ENCODE measurements around the gene THAP11. TPM values are rescaled to one million over a fixed set of nuclear protein-coding genes. Genes with fewer than 3 reads are reported as not detected.
A peak's percentile ranks its signal among the peaks of the same experiment; 100 is the strongest.

The THAP11 gene
- total and polyA plus RNA-seq, 2 of the 13 experiments (the other 11 are each of a cell fraction or from before 2014, with no cell fraction given) = 44.2 to 53.4 TPM

DNA sequence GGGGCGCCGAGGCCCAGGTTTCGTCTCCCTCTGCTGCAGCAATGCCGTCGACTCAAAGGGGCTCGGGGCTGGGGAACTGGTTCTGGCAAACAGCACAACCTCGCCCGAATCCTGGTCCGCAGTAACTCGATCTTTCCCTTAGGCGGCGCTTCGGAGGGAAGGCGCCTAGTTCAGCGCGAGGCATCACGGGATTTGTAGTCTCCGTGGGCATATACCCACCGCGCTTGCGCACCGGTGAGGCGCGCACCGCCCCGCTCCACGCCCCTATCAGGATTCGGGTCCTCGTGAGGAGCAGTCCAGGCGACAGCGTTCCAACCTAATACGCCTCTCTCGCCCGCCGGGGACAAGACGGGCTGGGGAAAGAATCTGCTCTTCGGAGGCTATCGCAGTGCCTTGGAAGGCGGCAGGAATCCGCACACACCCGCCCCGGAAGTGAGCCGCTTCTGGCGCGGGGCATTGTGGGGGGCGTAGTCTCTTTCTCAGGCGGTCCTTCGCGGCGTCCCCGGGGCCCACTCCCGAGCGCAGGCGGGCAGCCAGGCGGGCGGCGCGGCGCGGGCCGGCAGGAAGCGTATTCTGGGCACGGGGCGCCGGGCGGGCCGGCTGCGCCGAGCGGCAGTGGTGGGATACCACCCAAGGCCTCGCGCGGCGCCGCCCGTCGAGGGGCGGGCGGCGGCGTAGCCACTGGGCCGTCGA lies at the start of gene THAP11 (continued):
- TF ChIP-seq, protein P1, sequence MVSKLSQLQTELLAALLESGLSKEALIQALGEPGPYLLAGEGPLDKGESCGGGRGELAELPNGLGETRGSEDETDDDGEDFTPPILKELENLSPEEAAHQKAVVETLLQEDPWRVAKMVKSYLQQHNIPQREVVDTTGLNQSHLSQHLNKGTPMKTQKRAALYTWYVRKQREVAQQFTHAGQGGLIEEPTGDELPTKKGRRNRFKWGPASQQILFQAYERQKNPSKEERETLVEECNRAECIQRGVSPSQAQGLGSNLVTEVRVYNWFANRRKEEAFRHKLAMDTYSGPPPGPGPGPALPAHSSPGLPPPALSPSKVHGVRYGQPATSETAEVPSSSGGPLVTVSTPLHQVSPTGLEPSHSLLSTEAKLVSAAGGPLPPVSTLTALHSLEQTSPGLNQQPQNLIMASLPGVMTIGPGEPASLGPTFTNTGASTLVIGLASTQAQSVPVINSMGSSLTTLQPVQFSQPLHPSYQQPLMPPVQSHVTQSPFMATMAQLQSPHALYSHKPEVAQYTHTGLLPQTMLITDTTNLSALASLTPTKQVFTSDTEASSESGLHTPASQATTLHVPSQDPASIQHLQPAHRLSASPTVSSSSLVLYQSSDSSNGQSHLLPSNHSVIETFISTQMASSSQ (IDR thresholded peaks at IDR 0.05; ENCODE audit: low read depth) = no peak
- TF ChIP-seq, protein P1 (CRISPR knock-in tag; IDR thresholded peaks at IDR 0.05; ENCODE audit: borderline replicate concordance) = no peak
- TF ChIP-seq, protein P2, sequence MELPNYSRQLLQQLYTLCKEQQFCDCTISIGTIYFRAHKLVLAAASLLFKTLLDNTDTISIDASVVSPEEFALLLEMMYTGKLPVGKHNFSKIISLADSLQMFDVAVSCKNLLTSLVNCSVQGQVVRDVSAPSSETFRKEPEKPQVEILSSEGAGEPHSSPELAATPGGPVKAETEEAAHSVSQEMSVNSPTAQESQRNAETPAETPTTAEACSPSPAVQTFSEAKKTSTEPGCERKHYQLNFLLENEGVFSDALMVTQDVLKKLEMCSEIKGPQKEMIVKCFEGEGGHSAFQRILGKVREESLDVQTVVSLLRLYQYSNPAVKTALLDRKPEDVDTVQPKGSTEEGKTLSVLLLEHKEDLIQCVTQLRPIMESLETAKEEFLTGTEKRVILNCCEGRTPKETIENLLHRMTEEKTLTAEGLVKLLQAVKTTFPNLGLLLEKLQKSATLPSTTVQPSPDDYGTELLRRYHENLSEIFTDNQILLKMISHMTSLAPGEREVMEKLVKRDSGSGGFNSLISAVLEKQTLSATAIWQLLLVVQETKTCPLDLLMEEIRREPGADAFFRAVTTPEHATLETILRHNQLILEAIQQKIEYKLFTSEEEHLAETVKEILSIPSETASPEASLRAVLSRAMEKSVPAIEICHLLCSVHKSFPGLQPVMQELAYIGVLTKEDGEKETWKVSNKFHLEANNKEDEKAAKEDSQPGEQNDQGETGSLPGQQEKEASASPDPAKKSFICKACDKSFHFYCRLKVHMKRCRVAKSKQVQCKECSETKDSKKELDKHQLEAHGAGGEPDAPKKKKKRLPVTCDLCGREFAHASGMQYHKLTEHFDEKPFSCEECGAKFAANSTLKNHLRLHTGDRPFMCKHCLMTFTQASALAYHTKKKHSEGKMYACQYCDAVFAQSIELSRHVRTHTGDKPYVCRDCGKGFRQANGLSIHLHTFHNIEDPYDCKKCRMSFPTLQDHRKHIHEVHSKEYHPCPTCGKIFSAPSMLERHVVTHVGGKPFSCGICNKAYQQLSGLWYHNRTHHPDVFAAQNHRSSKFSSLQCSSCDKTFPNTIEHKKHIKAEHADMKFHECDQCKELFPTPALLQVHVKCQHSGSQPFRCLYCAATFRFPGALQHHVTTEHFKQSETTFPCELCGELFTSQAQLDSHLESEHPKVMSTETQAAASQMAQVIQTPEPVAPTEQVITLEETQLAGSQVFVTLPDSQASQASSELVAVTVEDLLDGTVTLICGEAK (IDR thresholded peaks at IDR 0.05) = no peak
- TF ChIP-seq, protein P2 (CRISPR knock-in tag; IDR thresholded peaks at IDR 0.05) = peak; percentile 18; the same call in 1 of the 2 replicates
- TF ChIP-seq, protein P3, sequence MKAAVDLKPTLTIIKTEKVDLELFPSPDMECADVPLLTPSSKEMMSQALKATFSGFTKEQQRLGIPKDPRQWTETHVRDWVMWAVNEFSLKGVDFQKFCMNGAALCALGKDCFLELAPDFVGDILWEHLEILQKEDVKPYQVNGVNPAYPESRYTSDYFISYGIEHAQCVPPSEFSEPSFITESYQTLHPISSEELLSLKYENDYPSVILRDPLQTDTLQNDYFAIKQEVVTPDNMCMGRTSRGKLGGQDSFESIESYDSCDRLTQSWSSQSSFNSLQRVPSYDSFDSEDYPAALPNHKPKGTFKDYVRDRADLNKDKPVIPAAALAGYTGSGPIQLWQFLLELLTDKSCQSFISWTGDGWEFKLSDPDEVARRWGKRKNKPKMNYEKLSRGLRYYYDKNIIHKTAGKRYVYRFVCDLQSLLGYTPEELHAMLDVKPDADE (CRISPR knock-in tag; IDR thresholded peaks at IDR 0.05) = no peak
- no peak for TF ChIP-seq EZH2 (conservative IDR thresholded peaks at IDR 0.05; ENCODE audit: low read depth, low read length)
- peak; percentile 90 for TF ChIP-seq ZNF124 (CRISPR knock-in tag; IDR thresholded peaks at IDR 0.05)
- TF ChIP-seq, protein P4, sequence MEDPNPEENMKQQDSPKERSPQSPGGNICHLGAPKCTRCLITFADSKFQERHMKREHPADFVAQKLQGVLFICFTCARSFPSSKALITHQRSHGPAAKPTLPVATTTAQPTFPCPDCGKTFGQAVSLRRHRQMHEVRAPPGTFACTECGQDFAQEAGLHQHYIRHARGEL (CRISPR knock-in tag; IDR thresholded peaks at IDR 0.05) = no peak
- TF ChIP-seq ZNF709 (CRISPR knock-in tag; IDR thresholded peaks at IDR 0.05) = peak; percentile 83; the same call in 1 of the 2 replicates
- no peak for TF ChIP-seq JUND (CRISPR knock-in tag; IDR thresholded peaks at IDR 0.05)
- TF ChIP-seq, protein P5, sequence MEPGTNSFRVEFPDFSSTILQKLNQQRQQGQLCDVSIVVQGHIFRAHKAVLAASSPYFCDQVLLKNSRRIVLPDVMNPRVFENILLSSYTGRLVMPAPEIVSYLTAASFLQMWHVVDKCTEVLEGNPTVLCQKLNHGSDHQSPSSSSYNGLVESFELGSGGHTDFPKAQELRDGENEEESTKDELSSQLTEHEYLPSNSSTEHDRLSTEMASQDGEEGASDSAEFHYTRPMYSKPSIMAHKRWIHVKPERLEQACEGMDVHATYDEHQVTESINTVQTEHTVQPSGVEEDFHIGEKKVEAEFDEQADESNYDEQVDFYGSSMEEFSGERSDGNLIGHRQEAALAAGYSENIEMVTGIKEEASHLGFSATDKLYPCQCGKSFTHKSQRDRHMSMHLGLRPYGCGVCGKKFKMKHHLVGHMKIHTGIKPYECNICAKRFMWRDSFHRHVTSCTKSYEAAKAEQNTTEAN (CRISPR knock-in tag; conservative IDR thresholded peaks at IDR 0.05) = 0 out of 2 replicates have a peak, but pooled peaks have one; percentile 19
- TF ChIP-seq REL (CRISPR knock-in tag; conservative IDR thresholded peaks at IDR 0.05) = no peak
- 0 out of 2 replicates have a peak, but pooled peaks have one; percentile 27 for TF ChIP-seq ZNF720 (CRISPR knock-in tag; IDR thresholded peaks at IDR 0.05)

Measured in HepG2 (cell line).